Measurements from ENCODE around the gene MRPL27.

The MRPL27 gene

GRCh38 chr17:50365649-50366393 lies 7.2 kb downstream of the MRPL27 start:
- peaks cover 0 to 22% of the 10 kb centered on the region in 2 donors for H3K4me1 ChIP-seq (ENCODE audit: control insufficient read depth in 1 of 2, insufficient read depth in 2 of 2, low read length in 2 of 2)
- peaks cover 44 to 60% of the 10 kb centered on the region in 2 donors for H3K36me3 ChIP-seq (ENCODE audit: control insufficient read depth in 1 of 2, insufficient read depth in 2 of 2, low read length in 2 of 2)
- no peak overlapping the region for H3K27ac ChIP-seq (ENCODE audit: low read length)
- no peak overlapping the region for H3K4me3 ChIP-seq (ENCODE audit: low read depth in 1 of 2, low read length in 2 of 2)
- H3K9me3 ChIP-seq (ENCODE audit: control insufficient read depth in 1 of 2, low read length in 2 of 2): no peaks in the 10 kb centered on the region
- no peaks in the 10 kb centered on the region for H3K27me3 ChIP-seq (ENCODE audit: low read depth, low read length)

- Histone ChIP-seq H3K36me3 (ENCODE audit: control insufficient read depth in 1 of 2, insufficient read depth in 2 of 2, low read length in 2 of 2) (peaks cover 40 to 57% of the 10 kb centered on the region in 2 donors), H3K4me3 (ENCODE audit: low read depth in 1 of 2, low read length in 2 of 2) (no peak overlapping the region)
Measured at GRCh38 chr17:50365165-50365564, 7.8 kb downstream of the MRPL27 start.

GRCh38 chr17:50364715-50365114 lies 8.3 kb downstream of the MRPL27 start:
- no peaks in the 10 kb centered on the region for H3K27me3 ChIP-seq (ENCODE audit: low read depth, low read length)
- no peak overlapping the region for H3K27ac ChIP-seq (ENCODE audit: low read length)
- peaks cover 35 to 57% of the 10 kb centered on the region in 2 donors for H3K36me3 ChIP-seq (ENCODE audit: control insufficient read depth in 1 of 2, insufficient read depth in 2 of 2, low read length in 2 of 2)
- H3K4me3 ChIP-seq (ENCODE audit: low read depth in 1 of 2, low read length in 2 of 2): no peak overlapping the region
- H3K9me3 ChIP-seq (ENCODE audit: control insufficient read depth in 1 of 2, low read length in 2 of 2): no peaks in the 10 kb centered on the region
- H3K4me1 ChIP-seq (ENCODE audit: control insufficient read depth in 1 of 2, insufficient read depth in 2 of 2, low read length in 2 of 2): peaks cover 0 to 20% of the 10 kb centered on the region in 2 donors

More at GRCh38 chr17:50365165-50365564, 7.8 kb downstream of the MRPL27 start:
- H3K27ac ChIP-seq (ENCODE audit: low read length): no peak overlapping the region
- peaks cover 0 to 20% of the 10 kb centered on the region in 2 donors for H3K4me1 ChIP-seq (ENCODE audit: control insufficient read depth in 1 of 2, insufficient read depth in 2 of 2, low read length in 2 of 2)
- H3K9me3 ChIP-seq (ENCODE audit: control insufficient read depth in 1 of 2, low read length in 2 of 2): no peaks in the 10 kb centered on the region
- no peaks in the 10 kb centered on the region for H3K27me3 ChIP-seq (ENCODE audit: low read depth, low read length)

- H3K4me1 ChIP-seq (ENCODE audit: control insufficient read depth in 1 of 2, insufficient read depth in 2 of 2, low read length in 2 of 2): peaks cover 0 to 25% of the 10 kb centered on the region in 2 donors
- no peak overlapping the region for H3K4me3 ChIP-seq (ENCODE audit: low read depth in 1 of 2, low read length in 2 of 2)
- H3K36me3 ChIP-seq (ENCODE audit: control insufficient read depth in 1 of 2, insufficient read depth in 2 of 2, low read length in 2 of 2): peaks cover 29 to 58% of the 10 kb centered on the region in 2 donors
- H3K9me3 ChIP-seq (ENCODE audit: control insufficient read depth in 1 of 2, low read length in 2 of 2): no peaks in the 10 kb centered on the region
- no peaks in the 10 kb centered on the region for H3K27me3 ChIP-seq (ENCODE audit: low read depth, low read length)
- no peak overlapping the region for H3K27ac ChIP-seq (ENCODE audit: low read length)
Measured at GRCh38 chr17:50364061-50364458, 8.9 kb downstream of the MRPL27 start.

GRCh38 chr17:50363217-50364060 lies 9.5 kb downstream of the MRPL27 start:
- Histone ChIP-seq H3K4me3 (ENCODE audit: low read depth in 1 of 2, low read length in 2 of 2) (no peak overlapping the region), H3K27ac (ENCODE audit: low read length) (no peak overlapping the region), H3K36me3 (ENCODE audit: control insufficient read depth in 1 of 2, insufficient read depth in 2 of 2, low read length in 2 of 2) (peaks cover 29 to 58% of the 10 kb centered on the region in 2 donors), H3K9me3 (ENCODE audit: control insufficient read depth in 1 of 2, low read length in 2 of 2) (no peaks in the 10 kb centered on the region), H3K4me1 (ENCODE audit: control insufficient read depth in 1 of 2, insufficient read depth in 2 of 2, low read length in 2 of 2) (peaks cover 0 to 27% of the 10 kb centered on the region in 2 donors), H3K27me3 (ENCODE audit: low read depth, low read length) (no peaks in the 10 kb centered on the region)

DNA sequence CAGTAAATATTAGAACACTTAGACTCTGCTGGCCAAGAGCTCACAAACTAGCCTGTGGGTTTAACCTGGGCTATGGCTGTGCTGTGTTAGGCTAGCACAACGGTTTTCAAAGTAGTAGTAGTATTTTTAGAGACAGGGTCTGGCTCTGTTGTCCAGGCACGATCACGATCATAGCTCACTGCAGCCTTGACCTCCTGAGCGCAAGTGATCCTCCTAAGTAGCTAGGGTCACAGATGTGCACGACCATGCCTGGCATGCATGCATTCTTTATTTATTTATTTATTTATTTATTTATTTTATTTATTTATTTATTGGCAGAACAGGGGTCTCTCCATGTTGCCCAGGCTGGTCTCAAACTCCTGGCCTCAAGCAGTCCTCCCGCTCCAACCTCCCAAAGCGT lies 10.3 kb downstream of the MRPL27 start:
- peaks cover 24 to 58% of the 10 kb centered on the region in 2 donors for H3K36me3 ChIP-seq (ENCODE audit: control insufficient read depth in 1 of 2, insufficient read depth in 2 of 2, low read length in 2 of 2)
- H3K27ac ChIP-seq (ENCODE audit: low read length): no peak overlapping the region

GRCh38 chr17:50361561-50362480 lies 11.2 kb downstream of the MRPL27 start:
- Histone ChIP-seq H3K4me1 (ENCODE audit: control insufficient read depth in 1 of 2, insufficient read depth in 2 of 2, low read length in 2 of 2) (peaks cover 0 to 27% of the 10 kb centered on the region in 2 donors), H3K27ac (ENCODE audit: low read length) (no peak overlapping the region), H3K9me3 (ENCODE audit: control insufficient read depth in 1 of 2, low read length in 2 of 2) (no peaks in the 10 kb centered on the region), H3K4me3 (ENCODE audit: low read depth in 1 of 2, low read length in 2 of 2) (no peak overlapping the region), H3K27me3 (ENCODE audit: low read depth, low read length) (no peaks in the 10 kb centered on the region), H3K36me3 (ENCODE audit: control insufficient read depth in 1 of 2, insufficient read depth in 2 of 2, low read length in 2 of 2) (peaks cover 18 to 58% of the 10 kb centered on the region in 2 donors)

More for the DNA sequence above, 10.3 kb downstream of the MRPL27 start:
- H3K4me1 ChIP-seq (ENCODE audit: control insufficient read depth in 1 of 2, insufficient read depth in 2 of 2, low read length in 2 of 2): peaks cover 0 to 27% of the 10 kb centered on the region in 2 donors
- H3K27me3 ChIP-seq (ENCODE audit: low read depth, low read length): no peaks in the 10 kb centered on the region
- H3K9me3 ChIP-seq (ENCODE audit: control insufficient read depth in 1 of 2, low read length in 2 of 2): no peaks in the 10 kb centered on the region
- H3K4me3 ChIP-seq (ENCODE audit: low read depth in 1 of 2, low read length in 2 of 2): no peak overlapping the region

DNA sequence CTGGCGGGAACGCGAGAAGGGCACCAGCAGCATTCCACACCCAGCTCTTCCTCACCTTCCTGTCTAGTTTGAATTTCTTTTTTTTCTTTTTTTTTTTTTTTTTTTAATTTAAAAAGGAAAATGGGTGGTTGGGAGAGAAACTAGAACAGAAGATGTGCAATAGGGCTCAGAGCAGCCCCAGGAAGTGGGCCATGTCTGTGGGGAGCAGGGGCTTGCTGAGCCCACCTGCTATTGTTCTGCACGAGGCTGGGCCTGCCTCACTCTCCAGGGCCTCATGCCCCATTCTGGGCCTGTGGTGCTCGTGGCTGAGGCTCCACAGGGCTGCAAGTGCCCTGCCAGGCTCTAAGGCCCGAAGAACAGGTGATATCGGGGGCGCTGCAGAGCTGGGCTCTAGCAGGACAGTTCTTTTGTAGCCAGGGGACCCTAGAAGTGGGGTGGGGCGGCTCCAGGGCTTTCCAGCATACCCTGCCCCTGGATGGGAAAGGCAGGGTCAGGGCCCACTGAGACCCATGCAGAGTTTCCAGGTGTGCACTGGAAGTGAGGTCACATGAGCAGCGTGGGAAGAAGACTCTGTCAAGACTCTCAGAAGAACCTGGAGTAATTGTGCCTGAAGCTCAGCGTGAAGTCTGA lies 12.4 kb downstream of the MRPL27 start:
- Histone ChIP-seq H3K27me3 (ENCODE audit: low read depth, low read length) (no peaks in the 10 kb centered on the region), H3K36me3 (ENCODE audit: control insufficient read depth in 1 of 2, insufficient read depth in 2 of 2, low read length in 2 of 2) (peaks cover 12 to 58% of the 10 kb centered on the region in 2 donors), H3K4me3 (ENCODE audit: low read depth in 1 of 2, low read length in 2 of 2) (no peak overlapping the region), H3K27ac (ENCODE audit: low read length) (no peak overlapping the region), H3K9me3 (ENCODE audit: control insufficient read depth in 1 of 2, low read length in 2 of 2) (no peaks in the 10 kb centered on the region), H3K4me1 (ENCODE audit: control insufficient read depth in 1 of 2, insufficient read depth in 2 of 2, low read length in 2 of 2) (peaks cover 0 to 27% of the 10 kb centered on the region in 2 donors)

GRCh38 chr17:50359998-50360461 lies 13.0 kb downstream of the MRPL27 start:
- H3K27ac ChIP-seq (ENCODE audit: low read length): no peak overlapping the region
- no peaks in the 10 kb centered on the region for H3K27me3 ChIP-seq (ENCODE audit: low read depth, low read length)
- H3K4me3 ChIP-seq (ENCODE audit: low read depth in 1 of 2, low read length in 2 of 2): no peak overlapping the region
- peaks cover 0 to 27% of the 10 kb centered on the region in 2 donors for H3K4me1 ChIP-seq (ENCODE audit: control insufficient read depth in 1 of 2, insufficient read depth in 2 of 2, low read length in 2 of 2)
- H3K36me3 ChIP-seq (ENCODE audit: control insufficient read depth in 1 of 2, insufficient read depth in 2 of 2, low read length in 2 of 2): peaks cover 12 to 60% of the 10 kb centered on the region in 2 donors
- H3K9me3 ChIP-seq (ENCODE audit: control insufficient read depth in 1 of 2, low read length in 2 of 2): no peaks in the 10 kb centered on the region

DNA sequence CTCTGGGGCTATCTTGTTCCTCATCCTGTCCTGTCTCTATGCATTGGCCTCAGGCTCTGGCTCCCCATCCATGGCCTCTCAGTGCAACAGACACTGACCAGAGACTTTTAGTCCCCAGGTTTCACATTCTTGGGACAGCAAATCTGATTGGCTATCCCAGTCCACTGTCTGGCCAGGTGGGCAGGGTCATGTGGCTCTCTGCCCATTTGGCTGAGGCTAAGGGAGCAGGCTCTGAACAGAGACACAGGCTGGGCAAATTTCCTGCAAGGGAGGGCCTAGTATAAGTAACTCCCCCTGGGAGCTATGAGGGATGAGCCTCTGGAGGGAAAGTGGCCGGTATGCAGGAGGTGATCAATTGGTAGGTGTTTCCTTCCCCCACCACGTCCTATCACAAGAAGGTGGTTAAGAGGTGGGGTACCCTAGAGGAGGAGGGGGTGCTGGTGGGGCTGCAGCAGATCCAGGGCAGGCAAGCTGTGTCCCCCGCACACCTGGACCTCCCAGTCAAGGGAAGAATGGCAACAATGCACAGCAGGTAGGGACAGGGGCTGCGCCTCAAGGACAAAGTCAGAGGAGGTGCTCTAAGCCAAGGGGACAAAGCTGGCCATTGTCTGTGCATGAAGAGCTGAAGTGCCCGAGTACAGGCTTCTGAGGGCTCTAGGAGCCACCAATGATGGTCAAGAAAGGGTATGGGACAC lies 13.8 kb downstream of the MRPL27 start:
- H3K27me3 ChIP-seq (ENCODE audit: low read depth, low read length): no peaks in the 10 kb centered on the region
- no peak overlapping the region for H3K4me3 ChIP-seq (ENCODE audit: low read depth in 1 of 2, low read length in 2 of 2)
- no peaks in the 10 kb centered on the region for H3K9me3 ChIP-seq (ENCODE audit: control insufficient read depth in 1 of 2, low read length in 2 of 2)
- H3K4me1 ChIP-seq (ENCODE audit: control insufficient read depth in 1 of 2, insufficient read depth in 2 of 2, low read length in 2 of 2): peaks cover 0 to 18% of the 10 kb centered on the region in 2 donors
- H3K27ac ChIP-seq (ENCODE audit: low read length): no peak overlapping the region
- peaks cover 12 to 67% of the 10 kb centered on the region in 2 donors for H3K36me3 ChIP-seq (ENCODE audit: control insufficient read depth in 1 of 2, insufficient read depth in 2 of 2, low read length in 2 of 2)
